HK-2 (cell line): ENCODE measurements around the gene GMPPA.
A peak's percentile ranks its signal among the peaks of the same experiment; 100 is the strongest.

Source experiments
- DNase-seq: peaks from one replicate; pipeline ENCODE4 v3.0.0-alpha.2; 2018; ENCODE audit not compliant: unreplicated experiment

GMPPA gene

DNA sequence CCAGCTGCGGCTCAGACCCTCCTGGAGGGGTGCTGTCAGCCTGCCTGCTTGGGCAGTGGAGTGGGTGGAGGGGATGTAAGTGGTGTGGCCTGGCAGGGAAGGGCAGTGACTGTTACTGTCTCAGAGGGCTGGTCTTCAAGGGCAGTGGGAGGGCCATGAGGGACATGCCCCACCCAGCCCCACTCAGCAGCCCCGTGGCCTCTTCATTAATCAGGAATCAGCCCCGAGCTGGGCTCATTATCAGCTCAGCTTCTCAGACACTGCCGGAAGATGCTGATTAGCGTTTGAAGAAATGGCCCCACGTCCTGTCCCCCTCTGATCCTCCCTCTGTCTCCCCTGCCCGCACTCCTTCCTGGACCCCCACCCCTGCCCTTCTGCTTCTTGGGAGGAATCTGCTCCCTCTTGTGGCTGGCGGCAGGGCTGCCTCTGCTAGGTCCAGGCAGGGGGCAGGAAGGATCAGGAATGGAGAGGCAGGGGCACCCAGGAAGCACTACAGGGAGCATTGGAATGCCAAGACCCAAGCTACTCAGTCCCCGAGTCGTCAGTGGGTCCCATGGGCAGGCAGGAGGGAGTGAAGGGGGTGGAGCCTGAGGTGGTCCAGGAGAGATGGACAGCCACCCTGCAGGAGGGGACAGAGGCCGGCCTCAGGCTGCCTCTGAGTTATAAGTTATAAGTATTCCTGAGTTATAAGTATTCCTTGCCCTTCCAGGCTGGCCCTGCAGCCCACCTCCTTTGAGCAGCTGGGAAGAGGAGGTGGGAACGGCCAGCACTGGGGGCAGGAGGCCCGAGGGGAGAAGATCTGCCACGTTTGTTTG lies 22.6 kb downstream of the GMPPA start:
- DNase-seq = peak; percentile 65

DNA sequence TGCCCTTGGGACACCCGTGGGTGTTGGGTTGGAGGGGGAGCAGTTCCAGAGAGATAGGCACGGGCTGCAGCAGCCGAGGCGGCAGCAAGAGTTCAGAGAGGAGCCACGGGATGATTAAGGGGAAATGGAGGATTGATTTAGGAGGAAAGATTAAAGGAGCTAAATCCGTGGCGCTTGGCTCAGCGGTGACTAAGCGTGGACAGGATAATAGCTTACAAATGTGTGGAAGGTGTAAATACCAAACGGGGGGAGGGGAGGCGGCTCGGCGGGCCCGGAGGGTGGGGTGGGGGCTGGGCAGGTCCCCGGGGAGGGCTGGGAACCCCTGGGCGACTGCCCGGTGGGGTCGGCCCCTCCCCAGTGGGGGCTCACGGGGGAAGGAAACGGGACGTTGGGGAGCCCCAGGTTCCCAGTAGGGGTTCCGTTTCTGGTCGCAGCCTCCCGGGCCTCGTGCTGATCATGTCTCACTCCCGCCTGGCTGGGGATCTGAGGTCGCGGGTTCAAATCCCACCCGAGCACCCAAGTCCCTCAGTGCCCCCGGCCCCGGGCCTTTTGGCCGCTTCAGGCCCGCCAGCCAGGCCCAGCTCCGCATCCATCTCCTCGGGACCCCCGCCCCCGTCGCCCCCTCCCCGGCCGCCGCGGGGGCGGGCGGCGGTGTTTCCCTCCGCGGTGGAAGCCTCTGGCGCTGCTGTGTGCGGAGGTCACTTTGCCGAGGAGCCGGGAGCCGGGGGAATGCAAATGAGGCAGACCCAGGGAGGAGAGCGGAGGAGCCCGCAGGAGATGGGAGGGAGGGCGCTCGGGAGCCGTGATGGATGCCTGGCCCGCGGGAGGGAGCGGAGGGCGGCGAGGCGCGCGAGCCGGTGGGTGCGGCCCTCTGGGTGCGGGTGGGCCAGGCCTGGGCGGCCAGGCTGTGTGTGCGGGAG lies 23.7 kb downstream of the GMPPA start:
- DNase-seq = peak; percentile 37

- no peak for DNase-seq
Observed at GRCh38 chr2:219523031-219523671, 24.5 kb downstream of the GMPPA start.

GRCh38 chr2:219524817-219525216 lies 26.1 kb downstream of the GMPPA start:
- DNase-seq = no peak

- DNase-seq = no peak
Observed at GRCh38 chr2:219525533-219526232, 27.0 kb downstream of the GMPPA start.

DNA sequence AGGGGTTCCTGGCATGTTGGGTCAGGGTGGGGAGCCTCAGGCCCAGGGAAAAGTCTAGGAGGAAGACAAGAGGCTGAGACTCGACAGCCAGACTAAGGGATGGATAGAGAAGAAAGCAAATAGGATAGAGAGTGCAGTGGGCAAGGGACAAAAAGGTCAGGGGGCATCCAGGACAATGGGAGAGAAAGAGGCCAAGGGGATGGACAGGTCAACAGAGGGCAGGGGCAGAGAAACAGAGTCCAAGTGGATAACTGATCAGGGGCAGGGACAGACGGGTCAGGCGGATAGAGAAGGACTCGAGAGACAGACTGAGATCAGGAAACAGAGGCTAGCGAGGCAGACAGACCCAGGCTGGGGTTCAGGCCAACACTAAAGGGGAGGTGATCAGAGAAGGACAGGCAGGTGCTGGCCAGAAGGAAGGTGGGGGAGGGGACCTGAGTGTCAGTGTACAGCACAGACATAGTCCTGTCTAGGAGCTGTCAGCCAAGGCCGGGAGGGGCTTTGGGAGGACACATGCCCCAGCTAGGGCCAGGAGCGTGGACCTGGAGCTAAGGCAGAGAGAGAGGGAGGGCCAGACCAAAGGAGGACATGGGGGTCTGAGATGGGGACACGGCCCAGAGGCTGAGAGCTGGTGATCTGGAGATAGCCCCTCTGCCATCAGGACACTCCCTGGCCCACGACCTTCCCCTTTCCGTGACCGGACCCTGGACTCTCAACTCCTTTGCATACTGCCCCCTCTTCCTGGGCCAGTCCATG lies 27.8 kb downstream of the GMPPA start:
- DNase-seq = no peak

- no peak for DNase-seq
Observed at GRCh38 chr2:219527076-219527394, 28.3 kb downstream of the GMPPA start.

DNA sequence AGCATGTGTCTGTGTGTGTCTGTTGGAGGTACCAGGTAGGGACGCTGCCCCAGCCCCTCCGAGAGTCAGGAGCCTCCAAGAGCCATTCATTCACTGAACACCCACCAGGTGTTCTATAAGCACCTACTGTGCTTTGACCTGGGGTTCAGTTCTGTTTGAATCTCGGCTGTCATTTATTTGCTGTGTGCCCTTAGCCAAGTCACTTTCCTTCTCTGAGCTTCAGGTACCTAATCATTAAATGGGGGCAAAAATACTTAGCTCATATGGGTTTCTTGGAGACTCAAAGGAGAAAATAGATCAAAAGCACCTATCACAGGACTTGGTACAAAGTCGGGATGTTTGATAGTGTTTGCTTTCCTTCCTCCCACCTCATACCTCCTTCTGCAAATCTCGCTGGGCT lies 28.8 kb downstream of the GMPPA start:
- DNase-seq = no peak

DNA sequence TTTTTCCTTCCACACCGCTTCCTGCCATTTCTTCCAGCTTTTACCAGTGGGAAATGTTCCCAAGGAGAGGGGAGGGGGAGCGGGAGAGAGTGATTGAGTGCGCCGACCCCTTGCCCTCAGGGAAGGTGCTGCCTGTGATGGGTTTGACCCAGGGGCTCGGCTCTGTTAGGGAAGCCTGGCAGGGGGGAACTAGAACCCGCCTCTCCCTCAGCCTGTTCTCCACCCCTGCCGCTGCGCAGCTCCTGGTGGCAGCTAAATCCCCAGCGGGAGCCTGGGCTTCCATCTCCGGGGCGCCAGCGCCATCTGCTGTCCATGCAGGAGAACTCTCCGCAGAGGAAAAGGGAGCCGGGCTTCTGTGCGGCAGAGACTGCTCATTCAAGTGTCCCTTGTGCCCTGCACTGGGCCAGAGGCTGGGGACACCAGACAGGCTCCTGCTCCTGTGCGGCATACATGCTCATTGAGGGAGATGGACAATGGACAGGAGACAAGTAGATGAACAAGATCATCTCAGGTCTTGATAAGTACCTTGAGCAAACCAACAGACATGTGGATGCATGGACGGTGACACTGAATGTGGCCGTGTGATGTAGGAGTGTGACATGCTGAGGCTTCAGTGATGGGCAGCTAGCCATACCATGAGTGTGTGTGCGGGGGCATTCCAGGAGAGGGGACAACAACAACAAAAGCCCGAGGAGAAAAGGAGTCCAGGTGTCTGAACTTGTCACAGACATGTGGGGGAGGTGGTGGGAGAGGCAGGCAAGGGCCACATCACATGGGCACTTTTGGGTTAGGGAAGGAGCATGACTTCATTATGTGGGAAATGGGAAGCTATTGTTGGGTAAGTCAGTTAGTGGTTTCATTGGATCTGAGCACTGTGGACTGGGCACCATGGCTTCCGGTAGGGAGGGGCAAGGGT lies 31.6 kb downstream of the GMPPA start:
- DNase-seq = peak; percentile 90

- no peak for DNase-seq
Observed at GRCh38 chr2:219531639-219532377, 33.1 kb downstream of the GMPPA start.

- DNase-seq = no peak
Observed at GRCh38 chr2:219532378-219532649, 33.6 kb downstream of the GMPPA start.

DNA sequence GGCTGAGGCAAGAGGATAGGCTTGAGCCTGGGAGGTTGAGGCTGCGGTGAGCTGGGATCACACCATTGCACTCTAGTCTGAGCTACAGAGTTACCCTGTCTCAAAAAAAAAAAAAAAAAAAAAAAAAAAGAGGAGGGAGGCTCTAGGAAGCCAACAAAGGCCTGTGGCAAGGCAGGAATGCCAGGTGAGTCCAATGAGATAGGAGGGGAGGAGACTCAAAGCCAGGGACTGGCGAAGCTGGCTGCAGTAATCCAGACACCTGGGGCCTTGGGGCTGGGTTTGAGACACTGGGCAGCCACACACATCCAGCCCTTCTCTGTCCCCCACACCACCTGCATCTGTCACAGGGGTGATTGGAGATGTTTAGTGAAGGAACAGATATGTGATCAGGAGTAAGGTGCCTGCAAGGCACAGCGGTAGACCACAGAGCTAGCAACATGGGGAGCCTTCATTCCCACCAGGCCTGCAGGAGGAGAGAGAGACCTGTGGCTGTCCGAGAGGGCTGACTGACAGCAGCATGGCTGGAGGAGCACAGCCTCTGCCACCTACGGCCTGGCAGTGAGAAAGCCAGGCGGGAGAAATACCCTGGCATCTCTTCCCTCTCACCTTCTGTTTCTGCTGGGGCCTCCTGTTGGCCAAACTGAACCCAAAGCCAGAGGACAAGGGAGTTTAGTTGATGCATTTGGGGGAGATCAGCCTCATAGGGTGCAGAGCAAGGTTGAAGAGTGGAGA lies 35.4 kb downstream of the GMPPA start:
- DNase-seq = no peak

DNA sequence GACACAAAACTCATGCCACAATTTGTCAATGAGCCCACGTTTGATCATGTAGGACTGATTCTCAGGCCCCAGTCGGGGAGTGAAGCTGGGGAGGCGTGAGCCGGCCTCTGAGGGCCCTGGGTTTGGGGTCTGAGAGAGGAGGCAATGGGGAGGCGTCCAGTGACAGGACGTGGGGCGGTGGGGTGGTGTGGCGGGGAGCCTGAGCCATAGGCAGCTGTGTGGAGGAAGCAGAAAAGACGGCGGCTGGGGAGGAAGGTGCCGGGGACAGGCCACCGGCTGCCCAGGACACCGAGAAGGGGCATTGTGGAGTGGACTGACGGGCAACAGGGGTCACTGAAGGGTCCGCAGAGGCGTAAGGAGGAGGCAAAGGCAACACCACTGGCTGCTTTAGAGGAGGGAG lies 37.7 kb downstream of the GMPPA start:
- DNase-seq = no peak

GRCh38 chr2:219536967-219537366 lies 38.3 kb downstream of the GMPPA start:
- DNase-seq = no peak

DNA sequence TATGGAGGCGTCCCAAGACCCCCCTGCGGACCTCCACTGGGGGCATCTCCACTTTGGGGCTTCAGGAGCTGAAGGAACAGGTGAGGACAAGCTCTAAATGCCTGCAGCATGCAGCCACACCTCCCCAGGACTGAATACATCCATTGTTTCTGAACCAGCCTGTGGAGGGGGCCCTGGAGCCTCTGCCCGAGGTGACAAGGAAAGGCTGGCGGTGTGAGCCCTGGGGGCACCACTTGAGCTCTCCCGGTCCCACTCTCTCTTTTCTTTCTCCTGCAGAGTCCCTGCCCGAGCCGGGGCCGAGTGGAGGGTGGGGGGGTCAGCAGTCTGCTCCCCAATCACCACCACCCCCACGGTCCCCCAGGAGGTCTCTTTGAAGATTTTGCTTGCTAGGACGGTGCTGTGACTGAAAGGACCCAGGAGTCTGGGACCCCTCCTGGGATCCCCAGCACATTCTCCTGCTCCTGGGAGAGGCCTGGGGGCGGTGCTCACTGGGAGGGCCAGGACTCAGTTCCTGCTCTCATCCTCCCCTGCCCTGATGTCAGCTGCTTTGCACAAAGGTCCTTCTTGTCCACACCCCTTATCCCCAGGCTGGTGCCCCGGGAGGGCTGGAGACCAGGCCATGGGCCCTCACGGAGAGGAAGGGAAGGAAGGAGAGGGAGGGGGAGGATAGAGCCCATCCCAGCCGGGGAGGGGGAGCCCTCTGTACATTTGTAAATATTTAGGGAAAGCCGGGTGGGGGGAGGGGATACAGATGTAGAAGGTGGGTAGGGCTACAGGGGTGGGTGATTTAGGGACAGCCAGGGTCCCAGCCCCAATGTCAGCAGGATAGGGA lies 39.2 kb downstream of the GMPPA start:
- DNase-seq = no peak

DNA sequence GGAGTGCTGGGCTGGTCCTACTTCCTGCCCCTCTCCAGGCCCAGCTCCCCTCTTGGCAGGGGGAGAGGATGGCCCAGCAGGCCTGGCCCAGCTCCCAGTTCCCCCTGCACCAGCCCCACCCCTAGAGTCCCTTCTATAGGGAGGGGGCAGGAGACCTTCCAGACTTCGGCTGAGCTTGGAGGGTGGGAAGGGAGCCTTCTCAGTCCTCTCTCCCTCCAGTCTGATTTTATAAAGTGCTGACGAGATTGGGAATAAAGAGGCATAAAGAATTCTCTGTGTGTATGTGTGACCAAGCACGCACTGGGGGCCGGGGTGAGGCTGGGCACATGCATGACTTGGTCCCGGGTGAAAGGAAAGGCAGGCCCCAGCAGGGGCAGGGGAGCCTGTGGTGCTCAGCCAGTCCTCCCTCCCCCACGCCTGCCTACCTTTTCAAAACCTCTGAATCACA lies 39.8 kb downstream of the GMPPA start:
- DNase-seq = no peak

- DNase-seq = no peak
Observed at GRCh38 chr2:219538956-219539788, 40.5 kb downstream of the GMPPA start.
